ENCODE measurements around the gene CAMK1D. TPM values are rescaled to one million over a fixed set of nuclear protein-coding genes. Genes with fewer than 3 reads are reported as not detected.

CAMK1D gene
- total and polyA plus RNA-seq, 2 of the 4 experiments (the other 2 are of a cell fraction) = 5.0 to 5.3 TPM

DNA sequence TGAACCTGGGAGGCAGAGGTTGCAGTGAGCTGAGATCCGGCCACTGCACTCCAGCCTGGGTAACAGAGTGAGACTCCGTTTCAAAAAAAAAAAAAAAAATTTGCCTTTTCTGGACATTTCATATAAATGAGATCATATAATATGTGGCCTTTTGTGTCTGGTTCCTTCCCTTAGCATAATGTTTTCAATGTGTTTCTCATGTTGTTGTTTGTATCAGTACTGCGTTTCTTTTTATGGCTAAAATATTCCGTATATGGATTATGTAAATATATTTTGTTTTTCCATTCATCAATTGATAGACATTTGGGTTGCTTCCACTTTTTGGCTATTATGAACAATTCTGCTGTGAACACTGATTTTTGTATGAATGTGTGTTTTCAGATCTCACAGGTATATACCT is 394.6 kb downstream of the CAMK1D start:
- Histone ChIP-seq H3K4me1 (ENCODE audit: control insufficient read depth, insufficient read depth, low read length) (no peaks in the 10 kb centered on the region), H4K5ac (ENCODE audit: low read depth, low read length) (no peak overlapping the region), H3K9me3 (ENCODE audit: control insufficient read depth, insufficient read depth, low read length) (no peaks in the 10 kb centered on the region), H3K4ac (ENCODE audit: low read depth, low read length) (no peak overlapping the region), H3K14ac (replicated peaks; ENCODE audit: low read depth, low read length) (no peak overlapping the region), H3K79me1 (ENCODE audit: low read depth in 1 of 2, low read length in 2 of 2) (no peaks in the 10 kb centered on the region), H2BK15ac (ENCODE audit: low read depth, low read length) (no peak overlapping the region), H4K91ac (ENCODE audit: insufficient read depth, low read depth, low read length) (no peak overlapping the region), H2AFZ (replicated peaks; ENCODE audit: low read length, poor library complexity) (no peak overlapping the region), H4K8ac (ENCODE audit: low read depth in 2 of 2, low read length in 2 of 2) (no peak overlapping the region), H3K4me3 (ENCODE audit: insufficient read depth, low read depth, low read length) (no peak overlapping the region), H3K9ac (ENCODE audit: low read depth, low read length) (no peak overlapping the region), H2BK5ac (ENCODE audit: low read depth, low read length, poor library complexity, severe bottlenecking) (no peak overlapping the region), H3K4me2 (ENCODE audit: low read depth, low read length) (no peak overlapping the region), H3K9me1 (ENCODE audit: insufficient read depth, low read length) (no peaks in the 10 kb centered on the region), H2AK5ac (ENCODE audit: low read depth, low read length) (no peak overlapping the region), H4K20me1 (ENCODE audit: insufficient read depth, low read length) (no peaks in the 10 kb centered on the region), H3K36me3 (ENCODE audit: control insufficient read depth, insufficient read depth, low read length) (no peaks in the 10 kb centered on the region), H2BK120ac (ENCODE audit: low read depth, low read length) (no peak overlapping the region), H3K27ac (ENCODE audit: insufficient read depth, low read length) (no peak overlapping the region), H2AK9ac (replicated peaks; ENCODE audit: low read depth, low read length, poor library complexity) (no peak overlapping the region), H3K56ac (ENCODE audit: extremely low read depth, insufficient read depth, low read length) (no peak overlapping the region), H3K23ac (ENCODE audit: low read depth, low read length) (no peak overlapping the region), H3K18ac (ENCODE audit: low read depth, low read length) (no peak overlapping the region), H3K27me3 (ENCODE audit: control insufficient read depth, insufficient read depth, low read length) (peaks cover 5% of the 10 kb centered on the region; the same call in 1 of the 2 replicates), H2BK20ac (ENCODE audit: low read depth, low read length) (no peak overlapping the region)
- in situ Hi-C loops (cut with MboI; ENCODE audit: low sequenced_read_pairs) (no loop called here), intact Hi-C loops (cut with micrococcal nuclease) (no loop called here), dilution Hi-C loops (cut with HindIII; ENCODE audit: low sequenced_read_pairs, unreplicated experiment) (no loop called here)
- DNase-seq = no peak
- no TSS peak for BruUV-seq (replicated peaks)
- no peak for ATAC-seq (ENCODE audit: low read depth)
- ChIA-PET POLR2A (ENCODE audit: unreplicated experiment) (no interaction called here), CTCF (no interaction called here)
- TF ChIP-seq RCOR1 (IDR thresholded peaks at IDR 0.05; ENCODE audit: insufficient replicate concordance, low read length) (no peak), CHD1 (IDR thresholded peaks at IDR 0.05; ENCODE audit: low read depth, low read length) (no peak), MXI1 (IDR thresholded peaks at IDR 0.05; ENCODE audit: borderline replicate concordance, low read depth, low read length) (no peak), BHLHE40 (IDR thresholded peaks at IDR 0.05; ENCODE audit: low read depth, low read length) (no peak), SMC3 (IDR thresholded peaks at IDR 0.05; ENCODE audit: low read depth, low read length) (no peak), FOS (IDR thresholded peaks at IDR 0.05; ENCODE audit: low read depth, low read length) (no peak), CEBPB (IDR thresholded peaks at IDR 0.05; ENCODE audit: low read depth, low read length) (no peak), MAFK (IDR thresholded peaks at IDR 0.05; ENCODE audit: low read depth, low read length) (no peak), RAD21 (IDR thresholded peaks at IDR 0.05; ENCODE audit: low read length) (no peak), POLR2A (IDR thresholded peaks at IDR 0.05; ENCODE audit: low read depth, low read length) (no peak), MAZ (IDR thresholded peaks at IDR 0.05; ENCODE audit: borderline replicate concordance, low read depth, low read length) (no peak)
- TF ChIP-seq, protein P1, sequence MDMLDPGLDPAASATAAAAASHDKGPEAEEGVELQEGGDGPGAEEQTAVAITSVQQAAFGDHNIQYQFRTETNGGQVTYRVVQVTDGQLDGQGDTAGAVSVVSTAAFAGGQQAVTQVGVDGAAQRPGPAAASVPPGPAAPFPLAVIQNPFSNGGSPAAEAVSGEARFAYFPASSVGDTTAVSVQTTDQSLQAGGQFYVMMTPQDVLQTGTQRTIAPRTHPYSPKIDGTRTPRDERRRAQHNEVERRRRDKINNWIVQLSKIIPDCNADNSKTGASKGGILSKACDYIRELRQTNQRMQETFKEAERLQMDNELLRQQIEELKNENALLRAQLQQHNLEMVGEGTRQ (IDR thresholded peaks at IDR 0.05; ENCODE audit: low read depth, low read length) = no peak
- TF ChIP-seq, protein P2, sequence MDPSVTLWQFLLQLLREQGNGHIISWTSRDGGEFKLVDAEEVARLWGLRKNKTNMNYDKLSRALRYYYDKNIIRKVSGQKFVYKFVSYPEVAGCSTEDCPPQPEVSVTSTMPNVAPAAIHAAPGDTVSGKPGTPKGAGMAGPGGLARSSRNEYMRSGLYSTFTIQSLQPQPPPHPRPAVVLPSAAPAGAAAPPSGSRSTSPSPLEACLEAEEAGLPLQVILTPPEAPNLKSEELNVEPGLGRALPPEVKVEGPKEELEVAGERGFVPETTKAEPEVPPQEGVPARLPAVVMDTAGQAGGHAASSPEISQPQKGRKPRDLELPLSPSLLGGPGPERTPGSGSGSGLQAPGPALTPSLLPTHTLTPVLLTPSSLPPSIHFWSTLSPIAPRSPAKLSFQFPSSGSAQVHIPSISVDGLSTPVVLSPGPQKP (IDR thresholded peaks at IDR 0.05; ENCODE audit: borderline replicate concordance, low read depth, low read length) = no peak
- no CpG with 5 or more reads among the region's 4 CpGs for WGBS, 2 experiments (ENCODE audit: extremely low coverage in 2 of 2, insufficient read length in 1 of 2)

Data from IMR-90 (cell line).